NCI-H2196 treated with DMSO at 0.1 percent for 48 hours (cell line): ENCODE data around the gene BEST1.

ENCODE experiments used
- DNase-seq: peaks from one replicate; lab custom pipeline; 2025; ENCODE audit not compliant: unreplicated experiment; lab: John Stamatoyannopoulos, UW

Gene BEST1

GRCh38 chr11:61914471-61915171, 35.5 kb upstream of the BEST1 start:
- no peak for DNase-seq

- DNase-seq: no peak
Observed at GRCh38 chr11:61916737-61917333, 33.3 kb upstream of the BEST1 start.

DNA sequence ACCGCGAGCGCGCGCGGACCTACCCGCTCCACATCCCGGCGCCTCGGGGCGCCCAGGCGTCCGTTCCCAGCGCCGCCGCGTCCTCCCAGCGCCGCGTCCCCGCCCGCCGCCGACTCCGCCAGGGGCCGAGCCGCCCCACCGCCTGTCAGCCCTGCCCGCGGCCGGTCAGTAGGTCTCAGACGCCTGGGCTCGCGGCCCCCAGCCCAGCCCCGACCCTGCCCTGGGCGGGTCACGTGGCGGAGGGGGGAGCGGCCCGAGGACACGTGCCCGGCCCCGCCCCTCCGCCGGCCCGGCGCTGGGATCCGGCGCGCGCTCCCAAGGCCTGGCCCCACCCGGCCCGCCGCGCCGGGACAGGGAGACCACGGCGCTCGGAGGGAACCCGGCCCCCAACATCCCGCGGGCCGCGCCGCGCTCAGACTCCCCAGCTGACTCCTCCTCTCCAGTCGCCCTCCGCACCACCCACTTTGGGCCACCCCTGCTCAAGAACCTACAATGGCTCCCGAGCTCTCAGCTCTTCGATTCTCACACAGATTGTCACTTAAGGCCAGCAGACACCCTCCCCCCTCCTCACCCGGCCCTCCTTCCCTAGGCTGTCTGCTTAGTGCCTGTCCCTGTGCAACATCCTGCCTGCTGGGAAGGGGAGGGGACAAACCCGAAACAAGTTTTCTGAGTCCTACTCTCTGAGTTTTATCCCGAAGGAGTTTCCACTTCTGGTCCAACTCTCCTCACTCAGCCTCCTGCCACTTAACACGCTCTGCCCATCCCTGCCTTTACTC, 32.6 kb upstream of the BEST1 start, which contains the start of gene RAB3IL1:
TSS of gene RAB3IL1 (minus strand) at position 233 of the 776 bp plus-strand sequence. CDS start at position 34, 199 bp downstream.
- DNase-seq: peak; percentile 9

DNA sequence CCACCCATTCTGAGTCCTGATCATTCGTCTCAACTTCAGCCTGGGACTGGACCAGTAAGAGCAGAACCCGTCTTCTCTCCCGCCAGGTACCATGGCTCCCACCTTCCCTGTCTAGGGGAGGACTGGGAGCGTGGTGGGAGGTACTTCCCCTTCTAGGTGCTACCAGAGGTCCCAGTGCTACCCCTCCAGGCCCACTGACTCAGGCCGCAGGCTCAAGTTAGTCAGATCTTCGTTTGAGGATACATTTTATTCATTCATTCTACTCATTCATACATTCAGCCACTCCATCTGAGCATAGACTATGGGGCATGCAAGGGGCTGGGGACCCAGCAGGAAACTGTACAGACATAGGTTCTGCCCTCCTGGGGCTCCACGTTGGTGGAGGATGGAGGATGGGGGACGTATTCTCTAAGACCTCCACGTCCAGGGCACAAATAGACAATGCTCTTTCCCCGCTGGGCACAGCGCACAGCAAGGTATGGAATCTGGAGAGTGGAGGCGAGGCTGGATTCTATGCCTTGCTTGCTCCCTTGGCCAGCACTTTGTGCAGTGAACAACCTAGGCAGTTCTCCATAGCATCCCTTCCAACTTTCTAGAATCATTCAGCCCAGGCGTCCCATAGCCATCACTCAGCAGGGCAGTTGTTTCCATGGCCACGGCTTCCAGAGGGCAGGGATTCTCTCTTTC, 31.8 kb upstream of the BEST1 start:
- DNase-seq: no peak

- no peak for DNase-seq
Observed at GRCh38 chr11:61918938-61919704, 31.0 kb upstream of the BEST1 start.

DNA sequence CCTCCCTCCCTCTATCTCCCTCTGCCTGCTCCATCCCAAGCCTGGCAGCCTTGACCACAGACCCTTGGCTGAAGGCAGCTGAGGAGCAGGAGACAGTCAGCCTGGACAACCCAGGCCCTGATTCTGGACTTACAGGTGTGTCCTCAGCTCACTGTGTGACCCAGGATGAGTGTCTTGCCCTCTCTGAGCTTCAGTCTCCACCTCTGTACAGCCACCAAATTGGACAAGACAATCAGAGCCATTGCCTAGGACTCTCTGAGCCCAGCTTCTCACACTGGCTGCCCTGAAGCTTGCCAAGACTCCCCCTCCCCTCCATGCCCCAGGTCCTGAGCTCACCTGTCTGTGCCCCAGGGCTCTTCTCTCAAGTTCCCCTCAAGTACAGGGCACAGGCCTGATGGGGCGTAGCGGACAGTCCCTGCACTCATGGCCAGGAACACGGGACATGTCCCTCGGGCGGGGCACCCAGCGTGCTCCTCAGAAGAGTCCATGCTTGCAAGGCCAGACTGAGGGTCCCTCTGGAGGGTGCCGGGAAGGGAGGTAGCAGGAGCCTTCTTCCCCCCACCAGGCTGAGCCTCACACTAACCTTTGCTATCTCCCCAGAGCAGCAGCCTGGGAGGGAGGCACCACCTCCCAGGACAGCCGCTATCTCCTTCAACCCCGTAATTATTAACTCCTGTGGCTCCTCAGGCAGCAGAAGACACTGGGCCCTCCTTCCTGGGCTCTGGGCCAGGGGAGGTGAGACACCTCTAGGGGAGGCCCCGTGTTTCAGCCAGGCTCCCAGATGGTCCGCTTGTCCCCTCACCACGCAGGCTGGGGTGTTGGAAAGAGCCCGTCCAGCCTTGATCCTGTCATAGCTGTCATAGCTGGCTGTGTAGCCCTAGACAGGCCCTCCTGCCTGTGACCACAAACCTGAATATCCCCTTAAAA, 30.2 kb upstream of the BEST1 start:
- no peak for DNase-seq

DNA sequence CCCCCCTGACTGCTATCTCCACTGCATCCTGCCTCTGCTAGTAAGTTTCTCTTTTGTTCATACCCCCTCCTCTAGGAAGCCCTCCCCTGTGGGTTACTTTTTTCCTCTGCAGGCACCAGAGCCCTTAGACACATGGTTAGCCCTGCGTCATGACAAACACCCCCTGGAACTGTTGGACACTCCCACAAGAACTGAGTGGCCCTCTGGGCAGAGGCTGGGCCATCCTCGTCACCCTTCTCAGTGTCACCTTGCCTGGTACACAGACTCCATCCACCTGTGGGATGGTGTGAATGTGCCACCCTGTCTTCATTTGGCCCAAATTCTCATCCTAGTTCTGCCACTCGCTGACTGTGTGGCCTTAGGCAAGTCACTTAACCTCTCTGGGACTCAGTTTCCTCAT, 28.7 kb upstream of the BEST1 start:
- no peak for DNase-seq

- DNase-seq: no peak
Observed at GRCh38 chr11:61922539-61922938, 27.6 kb upstream of the BEST1 start.

DNA sequence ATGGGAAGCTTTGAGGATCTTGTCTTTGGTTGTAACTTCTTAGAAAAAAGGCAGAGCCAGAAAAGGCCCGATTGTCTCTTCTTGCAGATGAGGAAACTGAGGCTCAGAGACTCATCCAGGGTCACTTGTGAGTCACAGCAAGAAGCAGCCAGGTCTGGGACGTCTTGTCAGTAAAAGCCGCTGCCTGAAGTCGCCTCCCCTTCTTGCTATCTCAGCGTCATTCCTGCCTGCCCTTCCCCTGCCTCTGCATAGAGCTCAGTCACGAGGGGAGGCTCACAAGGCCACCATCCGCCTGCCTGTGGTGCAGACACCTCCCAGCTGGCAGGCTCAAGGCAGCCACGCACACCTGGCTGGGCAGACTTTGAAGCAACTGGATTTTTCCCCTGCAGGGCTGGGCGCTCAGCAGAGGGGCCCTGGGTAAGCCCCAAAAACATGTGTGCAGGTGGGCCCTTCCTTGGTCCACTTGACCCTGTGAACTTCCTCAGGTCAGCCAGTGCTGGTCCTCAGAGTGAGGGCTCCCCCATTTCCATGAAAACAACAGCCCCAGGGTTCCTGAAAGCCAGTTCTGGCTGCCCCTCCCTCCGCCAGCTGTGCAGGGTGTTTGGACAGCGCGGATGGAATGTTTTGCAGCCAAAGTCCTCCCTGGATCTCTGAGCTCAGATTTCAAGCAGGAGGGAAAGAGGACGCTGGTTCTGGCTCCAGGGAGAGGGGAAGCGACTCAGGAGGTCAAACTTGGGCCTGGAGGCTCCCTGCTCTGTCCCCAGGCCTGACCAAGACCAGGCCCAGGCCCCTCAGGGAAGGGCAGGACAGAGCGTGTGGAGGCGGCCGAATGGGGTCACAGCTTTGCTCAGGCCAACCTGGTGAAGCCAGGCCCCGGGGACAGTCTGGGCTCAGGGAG, 26.7 kb upstream of the BEST1 start:
- no peak for DNase-seq

DNA sequence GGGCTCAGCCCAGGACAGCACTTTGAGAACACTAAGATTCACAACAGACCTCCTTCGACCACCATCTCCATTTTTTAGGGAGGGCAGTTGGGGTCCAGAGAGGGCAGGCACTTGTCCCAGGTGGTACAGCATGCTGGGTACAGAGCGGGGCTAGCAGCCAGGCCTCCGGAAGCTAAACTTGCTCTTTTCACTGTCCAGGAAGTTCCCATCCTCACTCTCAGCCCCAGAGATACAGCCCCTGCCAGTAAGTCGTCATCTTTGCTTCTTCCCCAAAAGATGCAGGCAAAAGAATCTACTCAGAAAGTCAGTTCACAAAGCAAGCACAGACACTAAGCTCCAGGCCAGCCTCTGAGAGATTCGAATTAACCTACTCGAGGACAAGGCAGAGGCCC, 26.1 kb upstream of the BEST1 start:
- no peak for DNase-seq

DNA sequence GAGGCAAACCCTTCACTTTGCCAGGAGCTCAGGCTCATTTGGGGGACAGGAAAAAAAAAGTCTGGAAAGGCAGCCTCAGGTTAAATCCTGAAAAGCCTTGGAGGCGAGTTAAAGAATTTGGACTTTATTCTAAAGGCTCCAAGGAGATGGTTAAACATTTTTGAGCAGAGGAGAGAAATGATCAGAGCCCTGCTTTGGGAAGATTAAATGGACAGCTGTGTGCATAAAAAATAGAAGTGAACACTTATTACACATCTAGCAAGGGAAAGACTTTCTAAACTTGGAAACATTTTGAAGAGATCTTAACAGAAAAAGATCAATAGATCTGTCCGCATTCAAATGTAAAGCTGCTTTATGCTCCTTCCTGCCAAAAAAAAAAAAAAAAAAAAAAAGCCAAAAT, 24.4 kb upstream of the BEST1 start:
- DNase-seq: no peak

GRCh38 chr11:61926235-61926634, 23.9 kb upstream of the BEST1 start:
- DNase-seq: no peak

DNA sequence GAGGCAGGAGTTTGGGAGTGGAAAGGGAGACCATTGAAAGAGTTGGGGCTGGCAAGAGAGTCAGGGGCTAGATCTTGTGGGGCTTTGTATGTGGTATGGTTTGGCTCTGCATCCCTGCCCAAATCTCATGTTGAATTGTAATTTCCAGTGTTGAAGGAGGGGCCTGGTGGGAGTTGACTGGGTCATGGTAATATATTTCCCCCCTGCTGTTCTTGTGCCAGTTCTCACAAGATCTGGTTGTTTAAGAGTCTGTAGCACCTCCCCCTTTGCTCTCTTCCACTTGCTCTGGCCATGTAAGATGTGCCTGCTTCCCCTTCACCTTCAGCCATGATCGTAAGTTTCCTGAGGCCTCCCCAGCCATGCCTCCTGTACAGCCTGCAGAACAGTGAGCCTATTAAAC, 22.6 kb upstream of the BEST1 start:
- no peak for DNase-seq

- no peak for DNase-seq
Observed at GRCh38 chr11:61928606-61929005, 21.5 kb upstream of the BEST1 start.

GRCh38 chr11:61930933-61931332, 19.2 kb upstream of the BEST1 start:
- DNase-seq: no peak

DNA sequence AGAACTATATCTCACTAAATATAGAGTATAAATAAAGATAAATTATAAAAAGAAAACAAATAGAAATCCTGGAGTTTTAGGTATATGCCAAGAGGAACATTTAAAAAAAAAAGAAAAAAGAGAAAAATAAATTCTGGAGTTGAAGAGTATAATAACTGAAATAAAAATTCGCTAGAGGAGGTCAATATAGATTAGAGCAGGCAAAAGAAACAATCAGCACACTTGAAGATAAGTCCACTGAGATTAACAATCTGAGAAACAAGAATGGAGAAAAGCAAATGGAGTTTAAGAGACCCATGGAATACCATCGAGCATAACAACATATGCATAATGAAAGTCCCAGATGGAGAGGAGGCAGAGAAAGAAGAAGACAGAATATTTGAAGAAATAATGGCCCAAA, 14.3 kb upstream of the BEST1 start:
- DNase-seq: no peak

- DNase-seq: no peak
Observed at GRCh38 chr11:61940466-61940865, 9.7 kb upstream of the BEST1 start.

DNA sequence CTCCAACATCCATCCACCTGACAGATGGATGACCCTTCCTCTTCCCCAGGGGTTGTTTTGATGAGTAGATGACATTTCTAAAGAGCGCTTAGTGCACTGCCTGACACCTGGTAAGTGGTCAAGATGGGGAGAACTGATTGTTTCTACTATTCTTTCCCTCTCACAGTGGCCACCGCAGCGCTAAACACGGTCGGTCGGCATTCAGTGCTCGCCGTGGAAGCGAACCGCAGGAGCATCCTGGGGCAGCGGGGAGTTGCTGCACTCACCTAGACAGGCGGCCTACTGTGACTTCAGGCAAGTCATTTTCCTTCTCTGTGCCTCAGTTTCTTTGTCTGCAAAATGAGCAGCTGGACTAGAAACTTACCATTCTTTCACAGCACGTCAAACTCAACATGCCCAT, 5.0 kb upstream of the BEST1 start:
- DNase-seq: no peak

DNA sequence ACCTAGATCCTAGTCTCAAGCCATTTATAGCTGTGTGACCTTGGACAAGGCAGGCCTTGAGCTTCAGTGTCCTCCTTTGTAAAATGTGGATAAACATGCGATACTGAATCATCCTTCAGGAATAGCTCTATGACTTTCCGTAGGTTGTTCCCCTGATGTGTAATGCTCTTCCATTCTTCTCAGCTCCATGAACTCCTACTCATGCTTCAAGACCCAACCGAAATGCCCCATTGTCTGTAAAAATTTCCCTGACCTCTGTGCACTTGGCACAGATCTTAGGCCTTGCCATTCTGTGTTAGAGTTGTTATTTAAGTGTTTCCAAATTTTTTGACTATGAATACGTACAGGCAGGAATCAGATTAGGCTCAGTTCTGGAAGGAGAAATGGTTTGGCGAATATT, 3.3 kb upstream of the BEST1 start:
- DNase-seq: no peak
